ENCODE results near the gene MAP3K20. TPM values are rescaled to one million over a fixed set of nuclear protein-coding genes. Genes with fewer than 3 reads are reported as not detected.

MAP3K20 gene
- total and polyA plus RNA-seq, 10 donors, result 3.2 to 24.1 (median 14.6) TPM

- intact Hi-C loops (cut with DNase I; ENCODE audit: low total_unique reads), result no loop called here
- Histone ChIP-seq H3K36me3 (no peaks in the 10 kb centered on the region), H3K4me3 (no peak overlapping the region), H3K9me3 (no peaks in the 10 kb centered on the region), H3K27ac (no peak overlapping the region), H3K27me3 (replicated peaks in 1 of 7) (no peaks in the 10 kb centered on the region), H3K4me1 (peaks cover 0 to 12% (median under 1%) of the 10 kb centered on the region in 6 donors)
- WGBS, 5 donors, result 60 to 75% (median 73%) methylated on average over 5 of the region's 5 CpGs
- TF ChIP-seq CTCF (IDR thresholded peaks at IDR 0.05 in 8 of 11, conservative IDR thresholded peaks at IDR 0.05 in 3 of 11) (no peak), POLR2AphosphoS5 (IDR thresholded peaks at IDR 0.05) (no peak), POLR2A (IDR thresholded peaks at IDR 0.05) (no peak)
- DNase-seq, result no peak
Observed at GRCh38 chr2:173119069-173119807, 43.6 kb downstream of the MAP3K20 start.

- intact Hi-C loops (cut with DNase I; ENCODE audit: low total_unique reads), result no loop called here
- no peak for DNase-seq
- Histone ChIP-seq H3K9me3 (no peaks in the 10 kb centered on the region), H3K4me3 (no peak overlapping the region), H3K27ac (no peak overlapping the region), H3K4me1 (peaks cover 0 to 18% (median 6%) of the 10 kb centered on the region in 6 donors), H3K27me3 (replicated peaks in 1 of 7) (no peaks in the 10 kb centered on the region), H3K36me3 (no peaks in the 10 kb centered on the region)
- TF ChIP-seq POLR2A (IDR thresholded peaks at IDR 0.05) (no peak), POLR2AphosphoS5 (IDR thresholded peaks at IDR 0.05) (no peak), CTCF (IDR thresholded peaks at IDR 0.05 in 8 of 11, conservative IDR thresholded peaks at IDR 0.05 in 3 of 11) (no peak)
- 44 to 56% (median 54%) methylated on average over 2 of the region's 2 CpGs for WGBS, 5 donors
Observed at GRCh38 chr2:173119944-173120343, 44.3 kb downstream of the MAP3K20 start.

- Histone ChIP-seq H3K36me3 (no peaks in the 10 kb centered on the region), H3K4me1 (peaks cover 0 to 22% (median 7%) of the 10 kb centered on the region in 6 donors), H3K27ac (no peak overlapping the region), H3K27me3 (replicated peaks in 1 of 7) (no peaks in the 10 kb centered on the region), H3K4me3 (no peak overlapping the region), H3K9me3 (no peaks in the 10 kb centered on the region)
- intact Hi-C loops (cut with DNase I; ENCODE audit: low total_unique reads), result no loop called here
- no peak for DNase-seq
- 89 to 100% (median 98%) methylated on average over 1 of the region's 1 CpG for WGBS, 5 donors
- TF ChIP-seq POLR2A (IDR thresholded peaks at IDR 0.05), result no peak
- TF ChIP-seq POLR2AphosphoS5 (IDR thresholded peaks at IDR 0.05), result no peak
Observed at GRCh38 chr2:173122936-173123335, 47.3 kb downstream of the MAP3K20 start.

- H3K36me3 ChIP-seq, result no peaks in the 10 kb centered on the region
- DNase-seq, result no peak
- peaks cover 0 to 25% (median 5%) of the 10 kb centered on the region in 6 donors for H3K4me1 ChIP-seq
- H3K4me3 ChIP-seq, result no peak overlapping the region
- H3K27ac ChIP-seq, result no peak overlapping the region
- TF ChIP-seq CTCF (IDR thresholded peaks at IDR 0.05 in 8 of 11, conservative IDR thresholded peaks at IDR 0.05 in 3 of 11), result no peak
- no peak for TF ChIP-seq POLR2A (IDR thresholded peaks at IDR 0.05)
- no peak for TF ChIP-seq POLR2AphosphoS5 (IDR thresholded peaks at IDR 0.05)
- H3K27me3 ChIP-seq (replicated peaks in 1 of 7), result no peaks in the 10 kb centered on the region
- WGBS, 5 donors, result 58 to 82% (median 66%) methylated on average over 3 of the region's 3 CpGs
- intact Hi-C loops (cut with DNase I; ENCODE audit: low total_unique reads), result no loop called here
- no peaks in the 10 kb centered on the region for H3K9me3 ChIP-seq
Observed at GRCh38 chr2:173124441-173124840, 48.8 kb downstream of the MAP3K20 start.
